Sigmoid colon (tissue), 7 donors: ENCODE data around the gene C1orf74. TPM values are rescaled to one million over a fixed set of nuclear protein-coding genes. Genes with fewer than 3 reads are reported as not detected.
A peak's percentile ranks its signal among the peaks of the same experiment; 100 is the strongest.

ENCODE experiments used
- DNase-seq: peaks from one replicate; pipeline ENCODE4 v3.0.0-alpha.2; 2019
- H3K27ac ChIP-seq, 4 donors: fragments of 200-600 bp; sonication (generic); one replicate each; pipeline ENCODE4 v1.5.1; 2016 to 2019; ENCODE audit warnings: mild to moderate bottlenecking in 1 of 4
- H3K27me3 ChIP-seq, 3 donors: fragments of 200-600 bp; sonication (generic); one replicate each; pipeline ENCODE4 v1.5.1; 2019; ENCODE audit warnings: mild to moderate bottlenecking in 1 of 3
- H3K36me3 ChIP-seq, 4 donors: fragments of 200-600 bp; sonication (generic); one replicate each; pipeline ENCODE4 v1.5.1; 2016 to 2019
- H3K4me1 ChIP-seq, 4 donors: fragments of 200-600 bp; sonication (generic); one replicate each; pipeline ENCODE4 v1.5.1; 2017 to 2019
- H3K4me3 ChIP-seq, 4 donors: fragments of 200-600 bp; sonication (generic); one replicate each; pipeline ENCODE4 v1.5.1; 2017 to 2019; ENCODE audit warnings: mild to moderate bottlenecking in 2 of 4, moderate library complexity in 1 of 4
- H3K9me3 ChIP-seq, 4 donors: fragments of 200-600 bp in 3 of 4; sonication (generic) in 3 of 4; one replicate each; pipeline versions ENCODE4 v1.5.1 to v1.6.1; 2013 to 2019
- EP300 ChIP-seq, 4 donors: sonication (generic); formaldehyde crosslinking; IDR thresholded peaks; one replicate each; pipeline ENCODE4 v1.6.1; 2017; ENCODE audit warnings: antibody characterized with exemption in 4 of 4
- POLR2A ChIP-seq, 2 donors: fragments of 450-650 bp; IDR thresholded peaks; one replicate each; pipeline ENCODE4 v1.6.1; 2016; ENCODE audit warnings: antibody characterized with exemption in 2 of 2, mild to moderate bottlenecking in 2 of 2, moderate library complexity in 2 of 2
- POLR2AphosphoS5 ChIP-seq, 4 donors: sonication (generic); formaldehyde crosslinking; IDR thresholded peaks; one replicate each; pipeline ENCODE4 v1.6.1; 2017; ENCODE audit warnings: antibody characterized with exemption in 4 of 4
- WGBS, 2 donors: extraction: QIAGEN DNeasy Blood & Tissue Kit; methylation state at CpG; one replicate each; pipeline ENCODE4 v1.1.7; 2013; 5-methylcytosine and 5-hydroxymethylcytosine counted together
- intact Hi-C: fragments of 100-400 bp; cut with DNase I; formaldehyde crosslinking; loops from one replicate; pipeline ENCODE4 v1.15.1; 2023
- polyA plus RNA-seq, 3 donors: library from polyadenylated mRNA; stranded (reverse); fragments of 200-250 nt; gene quantifications; one replicate each; pipeline ENCODE4 v1.2.3, GENCODE V29; 2013
- total RNA-seq, 4 donors: library from RNA; depleted of rRNA; stranded (reverse); fragments of >200 nt; gene quantifications; one replicate each; pipeline ENCODE4 v1.1.0, GENCODE V29; 2016
- TF ChIP-seq, protein P1 (sequence below), 4 experiments: fragments of 450-650 bp in 3 of 4; fragments of 200-600 bp in 1 of 4; IDR thresholded peaks; one replicate each; pipeline ENCODE4 v1.5.1; 2016 to 2019; ENCODE audit warnings: antibody characterized with exemption in 4 of 4, mild to moderate bottlenecking in 3 of 4, moderate library complexity in 2 of 4
- donor health status: healthy with polysubstance abuse.
- donor health status: Bipolar disorder and iron deficiency.
- donor health status: healthy.

C1orf74 gene
- total and polyA plus RNA-seq, 7 donors, result 0.28 to 1.8 (median 1.2) TPM

GRCh38 chr1:209769171-209769904 is 15.0 kb downstream of the C1orf74 start:
- DNase-seq, result peak; percentile 88
- peaks cover 0 to 37% (median 30%) of the 10 kb centered on the region in 4 donors for H3K4me1 ChIP-seq
- H3K36me3 ChIP-seq, result no peaks in the 10 kb centered on the region
- peak overlapping the region; percentile 64 to 81 (median 80) for H3K27ac ChIP-seq
- intact Hi-C loops, result loop anchor here (2.0 to 10.0 kb wide), 2 partner anchors 15 to 55 kb away; partner anchors contain the start of genes C1orf74 and UTP25
- H3K9me3 ChIP-seq, result no peaks in the 10 kb centered on the region
- WGBS, 2 donors, result 30 to 72% methylated on average over 13 of the region's 13 CpGs
- TF ChIP-seq POLR2AphosphoS5 (IDR thresholded peaks at IDR 0.05) (peak; percentile 87 to 96 (median 94)), EP300 (IDR thresholded peaks at IDR 0.05) (peak; percentile 45 to 81 (median 64)), POLR2A (IDR thresholded peaks at IDR 0.05) (no peak)
- TF ChIP-seq, protein P1, sequence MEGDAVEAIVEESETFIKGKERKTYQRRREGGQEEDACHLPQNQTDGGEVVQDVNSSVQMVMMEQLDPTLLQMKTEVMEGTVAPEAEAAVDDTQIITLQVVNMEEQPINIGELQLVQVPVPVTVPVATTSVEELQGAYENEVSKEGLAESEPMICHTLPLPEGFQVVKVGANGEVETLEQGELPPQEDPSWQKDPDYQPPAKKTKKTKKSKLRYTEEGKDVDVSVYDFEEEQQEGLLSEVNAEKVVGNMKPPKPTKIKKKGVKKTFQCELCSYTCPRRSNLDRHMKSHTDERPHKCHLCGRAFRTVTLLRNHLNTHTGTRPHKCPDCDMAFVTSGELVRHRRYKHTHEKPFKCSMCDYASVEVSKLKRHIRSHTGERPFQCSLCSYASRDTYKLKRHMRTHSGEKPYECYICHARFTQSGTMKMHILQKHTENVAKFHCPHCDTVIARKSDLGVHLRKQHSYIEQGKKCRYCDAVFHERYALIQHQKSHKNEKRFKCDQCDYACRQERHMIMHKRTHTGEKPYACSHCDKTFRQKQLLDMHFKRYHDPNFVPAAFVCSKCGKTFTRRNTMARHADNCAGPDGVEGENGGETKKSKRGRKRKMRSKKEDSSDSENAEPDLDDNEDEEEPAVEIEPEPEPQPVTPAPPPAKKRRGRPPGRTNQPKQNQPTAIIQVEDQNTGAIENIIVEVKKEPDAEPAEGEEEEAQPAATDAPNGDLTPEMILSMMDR (IDR thresholded peaks at IDR 0.05), result no peak
- H3K27me3 ChIP-seq, result no peaks in the 10 kb centered on the region
- H3K4me3 ChIP-seq, result peak overlapping the region in 2 of 4 donors; percentile 10 to 13

DNA sequence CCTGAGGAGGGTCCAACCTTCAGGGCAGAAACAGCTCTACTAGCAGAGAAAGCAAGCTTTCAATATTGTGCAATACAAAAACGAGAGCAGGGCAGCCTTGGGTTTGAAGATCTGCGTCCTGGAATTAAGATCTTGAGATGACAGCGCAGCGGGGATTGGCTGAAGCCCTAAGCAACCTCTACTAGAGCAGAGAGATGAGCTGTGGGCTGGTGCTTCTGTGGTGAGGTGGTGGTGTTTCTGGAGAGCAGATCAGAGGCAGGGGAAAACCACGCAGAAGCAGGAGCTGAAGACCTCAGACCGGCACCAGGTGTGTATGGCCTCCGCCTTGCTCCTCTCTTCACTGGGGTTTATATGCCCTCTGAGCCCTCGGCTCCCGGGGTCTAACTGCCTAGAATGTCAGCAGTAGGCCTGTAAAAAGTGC is 16.0 kb downstream of the C1orf74 start:
- H3K27ac ChIP-seq, result peak overlapping the region; percentile 64 to 81 (median 80)
- intact Hi-C loops, result loop anchor here (2.0 to 10.0 kb wide), 2 partner anchors 16 to 56 kb away; partner anchors contain the start of genes C1orf74 and UTP25
- 48 to 81% methylated on average over 9 of the region's 9 CpGs for WGBS, 2 donors
- no peaks in the 10 kb centered on the region for H3K36me3 ChIP-seq
- no peaks in the 10 kb centered on the region for H3K9me3 ChIP-seq
- TF ChIP-seq POLR2AphosphoS5 (IDR thresholded peaks at IDR 0.05) (no peak), EP300 (IDR thresholded peaks at IDR 0.05) (no peak), POLR2A (IDR thresholded peaks at IDR 0.05) (no peak)
- TF ChIP-seq, protein P1 (IDR thresholded peaks at IDR 0.05), result no peak
- H3K4me1 ChIP-seq, result peaks cover 0 to 37% (median 30%) of the 10 kb centered on the region in 4 donors
- no peaks in the 10 kb centered on the region for H3K27me3 ChIP-seq
- H3K4me3 ChIP-seq, result peak overlapping the region in 1 of 4 donors; percentile 13
- no peak for DNase-seq

- no peaks in the 10 kb centered on the region for H3K27me3 ChIP-seq
- H3K36me3 ChIP-seq, result no peaks in the 10 kb centered on the region
- H3K9me3 ChIP-seq, result no peaks in the 10 kb centered on the region
- TF ChIP-seq, protein P1 (IDR thresholded peaks at IDR 0.05), result no peak
- TF ChIP-seq POLR2A (IDR thresholded peaks at IDR 0.05) (no peak), EP300 (IDR thresholded peaks at IDR 0.05) (no peak), POLR2AphosphoS5 (IDR thresholded peaks at IDR 0.05) (no peak)
- peaks cover 0 to 37% (median 30%) of the 10 kb centered on the region in 4 donors for H3K4me1 ChIP-seq
- DNase-seq, result no peak
- no peak overlapping the region for H3K4me3 ChIP-seq
- H3K27ac ChIP-seq, result peak overlapping the region in 1 of 4 donors; percentile 81
- intact Hi-C loops, result loop anchor here (2.0 to 10.0 kb wide), 2 partner anchors 17 to 57 kb away; partner anchors contain the start of genes C1orf74 and UTP25
These were observed 16.7 kb downstream of the C1orf74 start for GRCh38 chr1:209767706-209768105.

DNA sequence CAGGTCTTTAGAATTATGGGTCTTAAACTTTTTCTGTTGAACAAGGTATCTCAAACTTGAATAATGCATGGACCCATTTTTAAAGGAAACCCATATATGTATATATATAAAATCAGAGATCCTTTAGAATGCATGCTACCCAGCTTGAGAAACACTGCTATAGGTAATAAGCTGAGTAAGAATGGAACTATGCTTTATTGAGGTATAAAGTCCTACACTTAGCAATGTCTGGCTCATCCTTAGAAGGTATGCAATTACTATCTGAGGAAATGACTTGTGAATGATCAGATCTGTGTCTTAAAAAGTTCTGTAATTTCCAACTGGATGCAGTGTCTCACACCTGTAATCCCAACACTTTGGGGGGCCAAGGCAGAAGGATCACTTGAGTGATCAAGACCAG is 17.3 kb downstream of the C1orf74 start:
- no peak overlapping the region for H3K27ac ChIP-seq
- no peaks in the 10 kb centered on the region for H3K9me3 ChIP-seq
- intact Hi-C loops, result loop anchor here (10.0 kb wide), 1 partner anchor 58 kb away; the partner anchor contains the start of gene UTP25
- no peak for TF ChIP-seq EP300 (IDR thresholded peaks at IDR 0.05)
- TF ChIP-seq POLR2A (IDR thresholded peaks at IDR 0.05), result no peak
- TF ChIP-seq POLR2AphosphoS5 (IDR thresholded peaks at IDR 0.05), result no peak
- TF ChIP-seq, protein P1 (IDR thresholded peaks at IDR 0.05), result no peak
- H3K36me3 ChIP-seq, result no peaks in the 10 kb centered on the region
- DNase-seq, result no peak
- H3K4me1 ChIP-seq, result peaks cover 0 to 35% (median 29%) of the 10 kb centered on the region in 4 donors
- H3K4me3 ChIP-seq, result no peak overlapping the region
- no peaks in the 10 kb centered on the region for H3K27me3 ChIP-seq
